ENCODE data around the gene ATXN7L3.

The ATXN7L3 gene

GRCh38 chr17:44187131-44187899, 12.4 kb downstream of the ATXN7L3 start:
- TF ChIP-seq CTCF (conservative IDR thresholded peaks at IDR 0.05): no peak
- TF ChIP-seq ZFX (IDR thresholded peaks at IDR 0.05): no peak
- peak overlapping the region; percentile 90 for H3K27ac ChIP-seq

- H3K27ac ChIP-seq: peak within 1 kb of the TSS; percentile 90
- TF ChIP-seq CTCF (conservative IDR thresholded peaks at IDR 0.05) (no peak), ZFX (IDR thresholded peaks at IDR 0.05) (no peak)
These were observed 13.2 kb downstream of the ATXN7L3 start, which contains the start of gene TMUB2 for GRCh38 chr17:44186307-44187130. Gene TMUB2 (plus strand): TSS chr17:44186972. CDS start chr17:44187709, 737 bp downstream.

- no peak overlapping the region for H3K27ac ChIP-seq
- no peak for TF ChIP-seq ZFX (IDR thresholded peaks at IDR 0.05)
- TF ChIP-seq CTCF (conservative IDR thresholded peaks at IDR 0.05): no peak
These were observed 15.4 kb downstream of the ATXN7L3 start for GRCh38 chr17:44184212-44184810.

- no peak overlapping the region for H3K27ac ChIP-seq
- no peak for TF ChIP-seq ZFX (IDR thresholded peaks at IDR 0.05)
- no peak for TF ChIP-seq CTCF (conservative IDR thresholded peaks at IDR 0.05)
These were observed 16.7 kb downstream of the ATXN7L3 start for GRCh38 chr17:44183024-44183423.

GRCh38 chr17:44178133-44178532, 21.6 kb downstream of the ATXN7L3 start:
- TF ChIP-seq ZFX (IDR thresholded peaks at IDR 0.05) (no peak), CTCF (conservative IDR thresholded peaks at IDR 0.05) (no peak)
- H3K27ac ChIP-seq: no peak overlapping the region

- no peak overlapping the region for H3K27ac ChIP-seq
- TF ChIP-seq CTCF (conservative IDR thresholded peaks at IDR 0.05) (no peak), ZFX (IDR thresholded peaks at IDR 0.05) (no peak)
These were observed 22.0 kb downstream of the ATXN7L3 start for GRCh38 chr17:44177640-44178039.

Data from C4-2B (cell line).